ENCODE measurements around the gene BORCS5. TPM values are rescaled to one million over a fixed set of nuclear protein-coding genes. Genes with fewer than 3 reads are reported as not detected.

The BORCS5 gene
- total and polyA plus RNA-seq, 2 of the 8 experiments (the other 6 are each of a cell fraction or from before 2014, with no cell fraction given), result 8.3 to 17.4 TPM

DNA sequence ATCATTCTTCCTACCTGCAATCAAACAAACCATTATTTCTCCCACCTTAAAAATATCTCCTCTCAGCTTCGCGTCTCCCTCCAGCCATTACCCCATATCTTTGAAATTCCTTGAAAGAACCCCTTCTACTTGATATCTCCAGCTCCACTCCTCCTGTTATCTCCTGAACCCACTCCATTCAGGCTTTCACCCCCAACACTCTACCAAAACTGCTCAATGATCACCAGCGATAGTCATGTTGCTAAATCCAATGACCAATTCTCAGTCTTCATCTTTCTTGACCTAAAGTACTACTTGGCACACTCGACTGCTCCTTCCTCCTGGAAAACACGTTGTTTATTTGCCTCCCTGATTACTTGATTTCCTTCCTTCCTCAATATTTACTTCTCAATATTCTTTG lies 135.7 kb downstream of the BORCS5 start (continued):
- TF ChIP-seq, protein P1, sequence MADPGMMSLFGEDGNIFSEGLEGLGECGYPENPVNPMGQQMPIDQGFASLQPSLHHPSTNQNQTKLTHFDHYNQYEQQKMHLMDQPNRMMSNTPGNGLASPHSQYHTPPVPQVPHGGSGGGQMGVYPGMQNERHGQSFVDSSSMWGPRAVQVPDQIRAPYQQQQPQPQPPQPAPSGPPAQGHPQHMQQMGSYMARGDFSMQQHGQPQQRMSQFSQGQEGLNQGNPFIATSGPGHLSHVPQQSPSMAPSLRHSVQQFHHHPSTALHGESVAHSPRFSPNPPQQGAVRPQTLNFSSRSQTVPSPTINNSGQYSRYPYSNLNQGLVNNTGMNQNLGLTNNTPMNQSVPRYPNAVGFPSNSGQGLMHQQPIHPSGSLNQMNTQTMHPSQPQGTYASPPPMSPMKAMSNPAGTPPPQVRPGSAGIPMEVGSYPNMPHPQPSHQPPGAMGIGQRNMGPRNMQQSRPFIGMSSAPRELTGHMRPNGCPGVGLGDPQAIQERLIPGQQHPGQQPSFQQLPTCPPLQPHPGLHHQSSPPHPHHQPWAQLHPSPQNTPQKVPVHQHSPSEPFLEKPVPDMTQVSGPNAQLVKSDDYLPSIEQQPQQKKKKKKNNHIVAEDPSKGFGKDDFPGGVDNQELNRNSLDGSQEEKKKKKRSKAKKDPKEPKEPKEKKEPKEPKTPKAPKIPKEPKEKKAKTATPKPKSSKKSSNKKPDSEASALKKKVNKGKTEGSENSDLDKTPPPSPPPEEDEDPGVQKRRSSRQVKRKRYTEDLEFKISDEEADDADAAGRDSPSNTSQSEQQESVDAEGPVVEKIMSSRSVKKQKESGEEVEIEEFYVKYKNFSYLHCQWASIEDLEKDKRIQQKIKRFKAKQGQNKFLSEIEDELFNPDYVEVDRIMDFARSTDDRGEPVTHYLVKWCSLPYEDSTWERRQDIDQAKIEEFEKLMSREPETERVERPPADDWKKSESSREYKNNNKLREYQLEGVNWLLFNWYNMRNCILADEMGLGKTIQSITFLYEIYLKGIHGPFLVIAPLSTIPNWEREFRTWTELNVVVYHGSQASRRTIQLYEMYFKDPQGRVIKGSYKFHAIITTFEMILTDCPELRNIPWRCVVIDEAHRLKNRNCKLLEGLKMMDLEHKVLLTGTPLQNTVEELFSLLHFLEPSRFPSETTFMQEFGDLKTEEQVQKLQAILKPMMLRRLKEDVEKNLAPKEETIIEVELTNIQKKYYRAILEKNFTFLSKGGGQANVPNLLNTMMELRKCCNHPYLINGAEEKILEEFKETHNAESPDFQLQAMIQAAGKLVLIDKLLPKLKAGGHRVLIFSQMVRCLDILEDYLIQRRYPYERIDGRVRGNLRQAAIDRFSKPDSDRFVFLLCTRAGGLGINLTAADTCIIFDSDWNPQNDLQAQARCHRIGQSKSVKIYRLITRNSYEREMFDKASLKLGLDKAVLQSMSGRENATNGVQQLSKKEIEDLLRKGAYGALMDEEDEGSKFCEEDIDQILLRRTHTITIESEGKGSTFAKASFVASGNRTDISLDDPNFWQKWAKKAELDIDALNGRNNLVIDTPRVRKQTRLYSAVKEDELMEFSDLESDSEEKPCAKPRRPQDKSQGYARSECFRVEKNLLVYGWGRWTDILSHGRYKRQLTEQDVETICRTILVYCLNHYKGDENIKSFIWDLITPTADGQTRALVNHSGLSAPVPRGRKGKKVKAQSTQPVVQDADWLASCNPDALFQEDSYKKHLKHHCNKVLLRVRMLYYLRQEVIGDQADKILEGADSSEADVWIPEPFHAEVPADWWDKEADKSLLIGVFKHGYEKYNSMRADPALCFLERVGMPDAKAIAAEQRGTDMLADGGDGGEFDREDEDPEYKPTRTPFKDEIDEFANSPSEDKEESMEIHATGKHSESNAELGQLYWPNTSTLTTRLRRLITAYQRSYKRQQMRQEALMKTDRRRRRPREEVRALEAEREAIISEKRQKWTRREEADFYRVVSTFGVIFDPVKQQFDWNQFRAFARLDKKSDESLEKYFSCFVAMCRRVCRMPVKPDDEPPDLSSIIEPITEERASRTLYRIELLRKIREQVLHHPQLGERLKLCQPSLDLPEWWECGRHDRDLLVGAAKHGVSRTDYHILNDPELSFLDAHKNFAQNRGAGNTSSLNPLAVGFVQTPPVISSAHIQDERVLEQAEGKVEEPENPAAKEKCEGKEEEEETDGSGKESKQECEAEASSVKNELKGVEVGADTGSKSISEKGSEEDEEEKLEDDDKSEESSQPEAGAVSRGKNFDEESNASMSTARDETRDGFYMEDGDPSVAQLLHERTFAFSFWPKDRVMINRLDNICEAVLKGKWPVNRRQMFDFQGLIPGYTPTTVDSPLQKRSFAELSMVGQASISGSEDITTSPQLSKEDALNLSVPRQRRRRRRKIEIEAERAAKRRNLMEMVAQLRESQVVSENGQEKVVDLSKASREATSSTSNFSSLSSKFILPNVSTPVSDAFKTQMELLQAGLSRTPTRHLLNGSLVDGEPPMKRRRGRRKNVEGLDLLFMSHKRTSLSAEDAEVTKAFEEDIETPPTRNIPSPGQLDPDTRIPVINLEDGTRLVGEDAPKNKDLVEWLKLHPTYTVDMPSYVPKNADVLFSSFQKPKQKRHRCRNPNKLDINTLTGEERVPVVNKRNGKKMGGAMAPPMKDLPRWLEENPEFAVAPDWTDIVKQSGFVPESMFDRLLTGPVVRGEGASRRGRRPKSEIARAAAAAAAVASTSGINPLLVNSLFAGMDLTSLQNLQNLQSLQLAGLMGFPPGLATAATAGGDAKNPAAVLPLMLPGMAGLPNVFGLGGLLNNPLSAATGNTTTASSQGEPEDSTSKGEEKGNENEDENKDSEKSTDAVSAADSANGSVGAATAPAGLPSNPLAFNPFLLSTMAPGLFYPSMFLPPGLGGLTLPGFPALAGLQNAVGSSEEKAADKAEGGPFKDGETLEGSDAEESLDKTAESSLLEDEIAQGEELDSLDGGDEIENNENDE (IDR thresholded peaks at IDR 0.05; ENCODE audit: insufficient replicate concordance, low read length), result no peak
- TF ChIP-seq TBP (IDR thresholded peaks at IDR 0.05; ENCODE audit: low read depth, low read length) (no peak), POLR2AphosphoS5 (IDR thresholded peaks at IDR 0.05; ENCODE audit: low read depth, low read length) (no peak)
- TF ChIP-seq, protein P2, sequence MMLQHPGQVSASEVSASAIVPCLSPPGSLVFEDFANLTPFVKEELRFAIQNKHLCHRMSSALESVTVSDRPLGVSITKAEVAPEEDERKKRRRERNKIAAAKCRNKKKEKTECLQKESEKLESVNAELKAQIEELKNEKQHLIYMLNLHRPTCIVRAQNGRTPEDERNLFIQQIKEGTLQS (IDR thresholded peaks at IDR 0.05; ENCODE audit: insufficient read depth, low read depth, low read length), result no peak
